Parathyroid adenoma (tissue), 2 donors: ENCODE measurements around the gene TMSB15A.
"Not testable (repeated sequence)": the region's sequence is repeated elsewhere in the genome, so short reads cannot be mapped to it uniquely, and the experiment has no call there.

ENCODE experiments used
- H2AFZ ChIP-seq: fragments of 300-600 bp; sonication (generic); one replicate; pipeline ENCODE4 v1.7.0; 2017; ENCODE audit warnings: antibody characterized with exemption, mild to moderate bottlenecking
- H3K27ac ChIP-seq: fragments of 300-600 bp; sonication (generic); one replicate; pipeline ENCODE4 v1.7.0; 2017
- H3K27me3 ChIP-seq: fragments of 300-600 bp; sonication (generic); one replicate; pipeline ENCODE4 v1.7.0; 2017; ENCODE audit warnings: low read length; ENCODE audit not compliant: control insufficient read depth, insufficient read depth
- H3K36me3 ChIP-seq: fragments of 300-600 bp; sonication (generic); one replicate; pipeline ENCODE4 v1.7.0; 2017; ENCODE audit warnings: low read length; ENCODE audit not compliant: control insufficient read depth, insufficient read depth
- H3K4me1 ChIP-seq: fragments of 300-600 bp; sonication (generic); one replicate; pipeline ENCODE4 v1.7.0; 2017; ENCODE audit warnings: control low read depth
- H3K4me2 ChIP-seq: fragments of 300-600 bp; sonication (generic); one replicate; pipeline ENCODE4 v1.7.0; 2017; ENCODE audit warnings: low read length
- H3K4me3 ChIP-seq: fragments of 300-600 bp; sonication (generic); one replicate; pipeline ENCODE4 v1.7.0; 2017; ENCODE audit warnings: low read depth, low read length
- H3K79me2 ChIP-seq: fragments of 300-600 bp; sonication (generic); one replicate; pipeline ENCODE4 v1.7.0; 2017; ENCODE audit warnings: control low read depth
- H3K9ac ChIP-seq: fragments of 300-600 bp; sonication (generic); one replicate; pipeline ENCODE4 v1.7.0; 2017; ENCODE audit warnings: mild to moderate bottlenecking
- H3K9me3 ChIP-seq: fragments of 300-600 bp; sonication (generic); one replicate; pipeline ENCODE4 v1.7.0; 2017; ENCODE audit warnings: low read length; ENCODE audit not compliant: control insufficient read depth
- TF ChIP-seq, protein P1 (sequence below): fragments of 300-600 bp; sonication (generic); IDR thresholded peaks from one replicate; pipeline ENCODE4 v1.7.0; 2017; ENCODE audit warnings: antibody characterized with exemption, mild to moderate bottlenecking
- donor health status: primary hyperparathyroidism.

TMSB15A gene

DNA sequence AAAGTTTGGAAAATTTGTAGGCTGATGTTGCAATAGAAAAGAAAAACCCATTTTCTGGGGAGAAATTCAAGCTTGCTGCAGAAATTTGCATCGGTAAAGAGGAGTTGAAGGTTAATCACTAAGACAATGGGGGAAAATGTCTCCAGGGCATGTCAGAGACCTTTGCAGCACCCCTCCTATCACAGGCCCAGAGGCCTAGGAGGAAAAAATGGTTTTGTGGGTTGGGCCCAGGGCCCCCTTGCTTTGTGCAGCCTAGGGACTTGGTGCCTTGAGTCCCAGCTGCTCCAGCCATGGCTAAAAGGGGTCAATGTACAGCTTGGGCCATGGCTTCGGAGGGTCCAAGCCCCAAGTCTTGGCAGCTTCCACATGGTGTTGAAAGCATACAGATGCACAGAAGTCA, 17.8 kb downstream of the TMSB15A start:
- Histone ChIP-seq H3K27me3 (no peaks in the 10 kb centered on the region), H2AFZ (no peak overlapping the region), H3K4me2 (no peak overlapping the region), H3K27ac (no peak overlapping the region), H3K4me1 (no peaks in the 10 kb centered on the region), H3K4me3 (no peak overlapping the region), H3K79me2 (no peaks in the 10 kb centered on the region), H3K9ac (no peak overlapping the region), H3K36me3 (no peaks in the 10 kb centered on the region), H3K9me3 (no peaks in the 10 kb centered on the region)
- TF ChIP-seq, protein P1, sequence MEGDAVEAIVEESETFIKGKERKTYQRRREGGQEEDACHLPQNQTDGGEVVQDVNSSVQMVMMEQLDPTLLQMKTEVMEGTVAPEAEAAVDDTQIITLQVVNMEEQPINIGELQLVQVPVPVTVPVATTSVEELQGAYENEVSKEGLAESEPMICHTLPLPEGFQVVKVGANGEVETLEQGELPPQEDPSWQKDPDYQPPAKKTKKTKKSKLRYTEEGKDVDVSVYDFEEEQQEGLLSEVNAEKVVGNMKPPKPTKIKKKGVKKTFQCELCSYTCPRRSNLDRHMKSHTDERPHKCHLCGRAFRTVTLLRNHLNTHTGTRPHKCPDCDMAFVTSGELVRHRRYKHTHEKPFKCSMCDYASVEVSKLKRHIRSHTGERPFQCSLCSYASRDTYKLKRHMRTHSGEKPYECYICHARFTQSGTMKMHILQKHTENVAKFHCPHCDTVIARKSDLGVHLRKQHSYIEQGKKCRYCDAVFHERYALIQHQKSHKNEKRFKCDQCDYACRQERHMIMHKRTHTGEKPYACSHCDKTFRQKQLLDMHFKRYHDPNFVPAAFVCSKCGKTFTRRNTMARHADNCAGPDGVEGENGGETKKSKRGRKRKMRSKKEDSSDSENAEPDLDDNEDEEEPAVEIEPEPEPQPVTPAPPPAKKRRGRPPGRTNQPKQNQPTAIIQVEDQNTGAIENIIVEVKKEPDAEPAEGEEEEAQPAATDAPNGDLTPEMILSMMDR = no peak

DNA sequence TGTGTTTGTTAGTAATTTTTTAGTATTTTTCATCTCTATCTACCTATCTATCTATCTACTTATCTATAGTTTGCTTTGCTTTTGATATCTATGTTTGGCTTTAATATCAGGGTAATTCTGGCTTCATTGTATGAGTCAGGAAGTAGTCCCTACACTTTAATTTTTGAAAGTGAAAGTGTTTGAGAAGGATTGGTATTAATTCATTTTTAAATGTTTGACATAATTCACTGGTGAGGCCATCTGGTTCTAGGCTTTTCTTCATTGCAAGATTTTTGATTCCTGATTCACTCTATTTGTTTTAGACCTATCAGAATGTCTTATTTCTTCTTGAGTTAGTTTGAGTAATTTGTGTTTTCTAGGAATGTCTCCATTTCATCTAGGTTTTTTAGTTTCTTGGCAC, 24.8 kb downstream of the TMSB15A start:
- Histone ChIP-seq H3K79me2 (no peaks in the 10 kb centered on the region), H3K36me3 (no peaks in the 10 kb centered on the region), H3K4me1 (no peaks in the 10 kb centered on the region), H3K9me3 (no peaks in the 10 kb centered on the region), H3K27ac (no peak overlapping the region), H2AFZ (no peak overlapping the region), H3K4me2 (no peak overlapping the region), H3K4me3 (no peak overlapping the region), H3K9ac (no peak overlapping the region), H3K27me3 (no peaks in the 10 kb centered on the region)
- TF ChIP-seq, protein P1 = no peak

DNA sequence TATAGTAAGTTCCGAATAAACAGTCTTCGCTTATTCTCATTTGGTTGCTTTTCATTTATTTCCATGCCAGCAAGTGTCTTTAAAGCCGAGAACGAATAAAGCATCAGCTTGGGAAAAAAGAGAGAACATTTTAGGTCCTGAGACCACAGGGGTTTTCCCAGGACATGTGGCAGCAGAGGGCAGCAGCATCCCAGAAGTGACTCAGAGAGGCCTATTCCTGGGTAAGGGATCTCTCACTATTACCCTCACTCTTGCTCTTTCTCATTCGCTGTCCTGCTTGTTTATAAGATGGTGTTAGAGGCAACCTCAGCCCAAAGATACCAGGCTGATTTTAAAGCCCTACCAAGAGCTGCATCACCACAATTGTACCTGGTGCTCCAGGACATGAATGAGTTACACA, 37.8 kb downstream of the TMSB15A start:
- not testable (repeated sequence) for H3K27ac ChIP-seq, H3K27me3 ChIP-seq, H3K79me2 ChIP-seq, H3K4me1 ChIP-seq, H3K4me3 ChIP-seq, H3K9ac ChIP-seq, H3K36me3 ChIP-seq, H3K4me2 ChIP-seq, H3K9me3 ChIP-seq, H2AFZ ChIP-seq

DNA sequence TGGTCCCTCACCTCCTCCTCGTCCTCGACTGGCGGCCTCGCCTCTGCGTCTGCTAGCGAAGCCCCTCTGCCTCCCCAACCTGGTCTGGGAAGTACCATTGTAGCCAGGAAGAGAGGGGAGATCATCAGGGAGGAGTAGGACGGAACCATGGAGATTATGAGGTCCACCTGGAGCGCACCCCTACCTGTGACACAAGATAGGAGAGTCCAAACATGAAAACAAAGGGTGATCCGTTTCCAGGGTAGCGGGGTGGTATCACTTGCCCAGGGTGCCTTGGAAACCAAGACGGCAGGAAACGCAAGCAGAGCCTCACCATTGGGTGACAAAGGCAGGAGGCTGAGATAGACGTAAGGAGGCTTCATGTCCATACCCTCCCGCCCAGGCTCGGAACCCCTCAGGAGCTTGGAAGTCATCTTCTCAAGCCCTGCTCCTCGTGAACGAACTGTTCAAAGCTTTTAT, 44.7 kb downstream of the TMSB15A start, which contains the start of gene TCP11X2:
TCP11X2 (minus strand) TSS at position 51 of the 459 bp plus-strand sequence.
- H3K4me2 ChIP-seq, H3K27ac ChIP-seq, H3K79me2 ChIP-seq, H3K9ac ChIP-seq, H3K36me3 ChIP-seq, H3K27me3 ChIP-seq, H3K4me1 ChIP-seq, H3K9me3 ChIP-seq, H2AFZ ChIP-seq, H3K4me3 ChIP-seq: not testable (repeated sequence)

DNA sequence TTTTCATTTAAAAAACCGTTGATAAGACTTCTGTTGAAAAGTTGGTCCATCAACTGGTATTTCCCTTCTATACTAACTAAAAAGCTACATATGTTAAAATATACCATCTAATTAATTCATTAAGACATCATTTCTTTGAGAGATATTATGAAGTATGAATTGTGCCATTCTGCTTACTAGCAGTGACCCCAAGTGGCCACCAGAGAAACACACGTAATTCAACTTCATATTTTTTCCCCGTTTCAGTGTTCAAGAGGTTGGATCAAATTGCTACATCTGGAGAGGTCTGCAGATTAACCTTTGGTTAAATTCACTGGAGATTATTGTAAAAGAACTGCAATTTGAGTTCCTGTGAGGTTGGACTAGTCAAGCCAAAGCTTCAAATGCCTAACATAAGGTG, 46.3 kb downstream of the TMSB15A start:
- not testable (repeated sequence) for H3K4me1 ChIP-seq, H3K4me3 ChIP-seq, H3K79me2 ChIP-seq, H2AFZ ChIP-seq, H3K27ac ChIP-seq, H3K27me3 ChIP-seq, H3K9ac ChIP-seq, H3K4me2 ChIP-seq, H3K36me3 ChIP-seq, H3K9me3 ChIP-seq
